Chondrocyte (in vitro differentiated cells): ENCODE measurements around the gene WDR7. TPM values are rescaled to one million over a fixed set of nuclear protein-coding genes. Genes with fewer than 3 reads are reported as not detected.

Experiments
- DNase-seq: peaks from one replicate; pipeline ENCODE4 v3.0.0; 2021; ENCODE audit warnings: mixed read lengths, low spot score
- H3K27ac Mint-ChIP-seq: one replicate; pipeline ENCODE4 v1.8.0; 2021; ENCODE audit warnings: mild to moderate bottlenecking, moderate library complexity, mixed read lengths; ENCODE audit not compliant: unreplicated experiment
- H3K27me3 Mint-ChIP-seq: 2 replicates; pipeline ENCODE4 v1.8.0; 2021; ENCODE audit warnings: low read depth, mixed read lengths
- H3K36me3 Mint-ChIP-seq: 2 replicates; pipeline ENCODE4 v1.8.0; 2021; ENCODE audit warnings: low read depth, mixed read lengths
- H3K4me1 Mint-ChIP-seq: 2 replicates; pipeline ENCODE4 v1.8.0; 2021; ENCODE audit warnings: low read depth, mild to moderate bottlenecking, mixed read lengths
- H3K4me3 Mint-ChIP-seq: one replicate; pipeline ENCODE4 v1.8.0; 2021; ENCODE audit warnings: mild to moderate bottlenecking, moderate library complexity, mixed read lengths; ENCODE audit not compliant: unreplicated experiment
- H3K9me3 Mint-ChIP-seq: 2 replicates; pipeline ENCODE4 v1.8.0; 2021; ENCODE audit warnings: low read depth, mixed read lengths
- CTCF ChIP-seq: fragments of 200-600 bp; sonication (generic); IDR thresholded peaks from 2 replicates; pipeline ENCODE4 v1.5.0; 2021; ENCODE audit warnings: antibody characterized with exemption, mild to moderate bottlenecking, moderate library complexity
- total RNA-seq: library from RNA; stranded (reverse); gene quantifications from 3 replicates; pipeline ENCODE4 v1.2.1, GENCODE V29; 2021

The WDR7 gene
- total RNA-seq, 1 donor from 2014 or later: 14.9 TPM

- Mint-ChIP-seq H3K4me3 (no peak overlapping the region), H3K36me3 (no peaks in the 10 kb centered on the region), H3K27ac (no peak overlapping the region), H3K27me3 (peaks cover 6% of the 10 kb centered on the region), H3K4me1 (no peaks in the 10 kb centered on the region), H3K9me3 (peaks cover 12% of the 10 kb centered on the region)
- no peak for DNase-seq
- TF ChIP-seq CTCF: no peak
These were observed 399.3 kb downstream of the WDR7 start for GRCh38 chr18:57050310-57050949.

- no peak for TF ChIP-seq CTCF
- H3K27ac Mint-ChIP-seq: no peak overlapping the region
- peaks cover 8% of the 10 kb centered on the region for H3K9me3 Mint-ChIP-seq
- no peaks in the 10 kb centered on the region for H3K4me1 Mint-ChIP-seq
- no peaks in the 10 kb centered on the region for H3K36me3 Mint-ChIP-seq
- H3K4me3 Mint-ChIP-seq: no peak overlapping the region
- H3K27me3 Mint-ChIP-seq: peaks cover 6% of the 10 kb centered on the region
- DNase-seq: no peak
These were observed 400.0 kb downstream of the WDR7 start for GRCh38 chr18:57051021-57051656.

GRCh38 chr18:57051657-57052044 is 400.5 kb downstream of the WDR7 start:
- no peak for TF ChIP-seq CTCF
- Mint-ChIP-seq H3K27ac (no peak overlapping the region), H3K27me3 (peaks cover 6% of the 10 kb centered on the region), H3K4me3 (no peak overlapping the region), H3K9me3 (peaks cover 4% of the 10 kb centered on the region), H3K36me3 (no peaks in the 10 kb centered on the region), H3K4me1 (no peaks in the 10 kb centered on the region)
- DNase-seq: no peak

GRCh38 chr18:57052173-57052572 is 401.0 kb downstream of the WDR7 start:
- H3K9me3 Mint-ChIP-seq: peaks cover 2% of the 10 kb centered on the region
- H3K4me1 Mint-ChIP-seq: no peaks in the 10 kb centered on the region
- DNase-seq: no peak
- TF ChIP-seq CTCF: no peak
- peaks cover 4% of the 10 kb centered on the region for H3K27me3 Mint-ChIP-seq
- no peak overlapping the region for H3K27ac Mint-ChIP-seq
- H3K4me3 Mint-ChIP-seq: no peak overlapping the region
- H3K36me3 Mint-ChIP-seq: no peaks in the 10 kb centered on the region

GRCh38 chr18:57052759-57053158 is 401.6 kb downstream of the WDR7 start:
- Mint-ChIP-seq H3K27me3 (peaks cover 2% of the 10 kb centered on the region), H3K27ac (no peak overlapping the region), H3K36me3 (no peaks in the 10 kb centered on the region), H3K9me3 (no peaks in the 10 kb centered on the region), H3K4me3 (no peak overlapping the region), H3K4me1 (no peaks in the 10 kb centered on the region)
- DNase-seq: no peak
- TF ChIP-seq CTCF: no peak
